SK-MEL-5 (cell line): ENCODE measurements around the gene FFAR3. TPM values are rescaled to one million over a fixed set of nuclear protein-coding genes. Genes with fewer than 3 reads are reported as not detected.
A peak's percentile ranks its signal among the peaks of the same experiment; 100 is the strongest.
"Not testable (repeated sequence)": the region's sequence is repeated elsewhere in the genome, so short reads cannot be mapped to it uniquely, and the experiment has no call there.

ENCODE experiments used
- DNase-seq: peaks from one replicate; pipeline ENCODE4 v3.0.0-alpha.2; 2016; ENCODE audit warnings: low read depth, low spot score
- in situ Hi-C: cut with HindIII; loops from 2 replicates; pipeline ENCODE4 v1.10.0; 2016; ENCODE audit warnings: low sequenced_read_pairs, high pct_unique_total_duplicates, low pct_unique_long_range_greater_than_20kb
- total RNA-seq: library from RNA; depleted of rRNA; stranded (reverse); fragments of >200 nt; shearing (Covaris generic); gene quantifications from 2 replicates; pipeline ENCODE4 v1.2.3, GENCODE V29; 2014

The FFAR3 gene
- total RNA-seq, 1 experiment from 2014 or later: not detected

DNA sequence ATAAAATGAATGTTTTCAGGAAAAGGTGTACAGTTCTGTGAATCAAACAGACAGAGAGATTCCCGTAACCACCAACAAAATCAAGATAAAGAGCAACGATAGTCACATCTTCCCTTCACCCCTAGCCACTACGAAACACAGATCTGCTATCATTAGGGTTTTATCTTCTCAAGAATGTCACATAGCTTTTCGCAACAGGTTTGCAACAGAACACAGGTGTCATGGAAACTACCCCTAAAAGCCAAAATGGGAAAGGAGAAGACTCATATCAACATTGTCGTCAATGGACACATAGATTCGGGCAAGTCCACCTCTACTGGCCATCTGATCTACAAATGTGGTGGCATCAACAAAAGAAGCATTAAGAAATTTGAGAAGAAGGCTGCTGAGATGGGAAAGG is 23.7 kb downstream of the FFAR3 start:
- no peak for DNase-seq
- in situ Hi-C loops: no loop called here

- in situ Hi-C loops: no loop called here
Measured at GRCh38 chr19:35383536-35383935, 25.3 kb downstream of the FFAR3 start.

DNA sequence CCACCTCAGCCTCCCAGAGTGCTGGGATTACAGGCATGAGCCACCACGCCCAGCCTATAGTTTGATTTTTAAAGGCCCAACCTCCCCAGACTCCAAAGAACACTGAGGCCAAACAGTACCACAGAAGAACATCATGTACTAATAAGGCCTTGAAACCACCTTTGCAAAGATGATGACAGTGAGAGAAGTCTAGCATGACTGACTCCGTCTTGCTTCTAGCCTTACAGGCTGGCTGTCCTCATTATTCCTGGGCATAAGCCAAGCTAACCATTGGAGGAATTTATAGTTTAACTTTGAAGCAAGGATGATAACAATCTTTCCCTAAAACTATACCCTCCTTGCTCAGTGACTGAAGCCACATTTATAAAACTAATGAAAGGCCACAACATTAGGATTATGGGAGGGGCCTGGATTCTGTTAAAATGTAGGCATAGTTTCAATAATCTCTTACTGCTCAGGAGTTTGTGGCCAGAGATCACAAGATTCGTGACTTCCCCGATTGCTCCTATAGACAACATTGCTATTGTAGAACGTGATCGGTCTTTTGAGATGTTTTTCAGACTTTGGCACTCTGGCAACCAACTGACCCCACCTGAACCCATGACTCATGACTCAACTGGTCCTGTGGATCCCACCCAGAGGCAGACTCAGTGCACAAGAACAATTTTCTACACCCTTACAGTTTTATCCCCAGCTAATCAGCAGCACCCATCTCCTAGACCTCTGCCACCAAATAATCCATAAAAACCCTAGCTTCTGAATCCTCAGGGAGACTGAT is 30.2 kb downstream of the FFAR3 start:
- DNase-seq: peak; percentile 98
- in situ Hi-C loops: no loop called here

More at GRCh38 chr19:35383536-35383935, 25.3 kb downstream of the FFAR3 start:
- DNase-seq: no peak

DNA sequence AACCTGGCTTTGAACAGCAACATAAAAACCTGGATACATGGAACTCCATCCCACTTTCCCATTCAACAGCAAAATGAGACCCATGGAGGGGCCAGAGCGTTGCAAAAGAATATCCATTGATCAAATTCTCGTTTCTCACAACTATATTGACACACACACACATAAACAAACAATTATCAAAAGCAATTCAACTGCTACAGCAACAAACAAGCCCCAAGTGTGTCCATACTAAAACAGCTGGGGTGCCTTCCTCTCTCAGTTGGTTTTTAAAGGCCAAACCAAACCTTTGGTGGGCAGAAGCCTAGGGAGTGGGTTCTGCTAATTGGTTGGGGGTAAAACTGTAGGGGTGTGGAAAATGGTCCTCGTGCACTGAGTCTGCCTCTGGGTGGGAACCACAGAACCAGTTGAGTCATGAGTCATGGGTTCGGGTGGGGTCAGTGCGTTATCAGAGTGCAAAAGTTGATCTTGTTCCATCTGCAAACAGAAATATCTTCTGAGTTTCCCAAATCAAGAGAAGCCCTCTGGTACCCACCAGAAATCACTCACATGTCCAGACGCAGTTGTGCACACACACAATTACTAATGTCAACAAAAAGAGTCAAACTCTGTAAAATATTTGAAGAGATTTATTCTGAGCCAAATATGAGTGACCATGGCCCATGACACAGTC is 31.1 kb downstream of the FFAR3 start:
- peak; percentile 77 for DNase-seq
- in situ Hi-C loops: no loop called here

GRCh38 chr19:35392742-35393715 is 34.8 kb downstream of the FFAR3 start:
- in situ Hi-C loops: no loop called here
- no peak for DNase-seq

DNA sequence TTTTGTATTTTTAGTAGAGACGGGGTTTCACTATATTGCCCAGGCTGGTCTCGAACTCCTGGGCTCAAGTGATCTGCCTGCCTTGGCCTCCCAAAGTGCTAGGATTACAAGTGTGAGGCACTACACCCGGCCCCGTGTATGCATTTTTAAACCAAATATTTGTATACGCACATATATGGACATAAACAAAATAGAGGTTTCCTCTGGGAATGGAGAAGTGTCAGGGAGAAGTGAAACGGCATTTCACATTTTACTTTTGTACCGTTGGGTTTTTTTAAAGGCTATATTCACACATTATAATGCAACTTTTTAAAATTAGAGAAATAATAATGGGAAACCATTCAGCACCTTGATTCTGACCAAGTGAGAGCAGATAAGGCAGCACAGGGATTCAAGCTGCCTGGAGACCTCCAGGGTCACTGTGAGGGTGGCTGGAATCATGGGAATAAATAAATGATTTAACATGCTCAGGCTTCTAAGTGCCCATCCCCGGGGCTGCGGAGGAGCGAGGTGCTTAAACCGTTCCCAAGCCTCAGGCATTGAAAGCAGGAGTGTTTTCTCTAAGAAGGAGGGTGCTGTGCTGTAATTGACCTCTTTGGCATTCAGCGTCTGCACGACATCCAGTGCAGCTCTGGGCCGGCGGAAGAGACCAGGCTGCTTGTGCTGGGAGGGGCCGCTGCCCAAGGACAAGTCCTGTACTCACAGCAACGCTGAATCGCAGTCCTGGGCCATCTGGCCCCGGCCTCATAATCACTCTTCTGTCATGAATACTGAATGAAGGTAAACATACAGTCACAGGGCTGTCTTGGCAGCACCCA is 37.3 kb downstream of the FFAR3 start:
- in situ Hi-C loops: no loop called here
- peak; percentile 98 for DNase-seq

DNA sequence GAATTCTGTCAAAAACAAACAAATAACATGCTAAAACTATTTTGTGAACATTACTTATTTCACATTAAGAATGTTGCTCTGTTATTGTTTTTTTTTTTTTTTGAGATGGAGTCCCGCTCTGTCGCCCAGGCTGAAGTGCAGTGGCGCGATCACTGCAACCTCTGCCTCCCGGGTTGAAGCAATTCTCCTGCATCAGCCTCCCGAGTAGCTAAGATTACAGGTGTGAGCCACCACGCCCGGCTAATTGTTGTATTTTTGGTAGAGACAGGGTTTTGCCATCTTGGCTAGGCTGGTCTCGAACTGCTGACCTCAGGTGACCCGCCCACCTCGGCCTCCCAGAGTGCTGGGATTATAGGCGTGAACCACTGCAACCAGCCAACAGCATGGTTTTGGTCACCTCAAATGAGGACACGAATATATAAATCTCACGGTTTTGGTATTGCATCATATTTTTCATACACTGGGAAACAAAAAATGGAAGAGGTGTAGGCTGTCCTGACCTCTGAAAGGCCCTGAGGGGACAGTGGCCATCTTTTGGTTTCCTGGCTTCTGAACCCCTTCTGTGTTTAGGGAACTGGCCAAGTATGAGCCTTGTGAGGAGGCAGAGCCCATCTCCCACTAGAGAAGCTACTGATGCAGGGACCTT is 38.1 kb downstream of the FFAR3 start:
- no peak for DNase-seq
- in situ Hi-C loops: no loop called here

- DNase-seq: no peak
- in situ Hi-C loops: no loop called here
Measured at GRCh38 chr19:35397064-35397463, 38.8 kb downstream of the FFAR3 start.

GRCh38 chr19:35398570-35398969 is 40.3 kb downstream of the FFAR3 start:
- in situ Hi-C loops: no loop called here
- no peak for DNase-seq

DNA sequence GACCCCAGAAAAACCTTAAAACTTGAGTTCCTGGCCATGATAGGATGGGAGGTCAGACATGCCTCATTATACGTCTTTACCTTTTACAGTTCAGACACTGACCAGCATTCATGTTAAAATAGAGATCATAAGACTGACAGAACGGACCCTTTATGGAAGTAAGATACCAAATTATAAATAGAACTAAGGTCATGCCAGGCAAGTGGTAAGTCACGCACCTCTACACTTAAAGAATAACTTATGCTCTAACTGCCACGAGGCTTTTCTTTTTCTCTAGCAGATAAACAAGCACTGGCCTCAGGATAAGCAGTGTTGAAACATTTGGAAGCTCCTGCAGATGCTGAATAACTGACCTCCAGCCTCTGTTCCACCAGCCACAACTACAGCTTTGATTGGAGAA is 41.0 kb downstream of the FFAR3 start:
- in situ Hi-C loops: no loop called here
- peak; percentile 97 for DNase-seq

DNA sequence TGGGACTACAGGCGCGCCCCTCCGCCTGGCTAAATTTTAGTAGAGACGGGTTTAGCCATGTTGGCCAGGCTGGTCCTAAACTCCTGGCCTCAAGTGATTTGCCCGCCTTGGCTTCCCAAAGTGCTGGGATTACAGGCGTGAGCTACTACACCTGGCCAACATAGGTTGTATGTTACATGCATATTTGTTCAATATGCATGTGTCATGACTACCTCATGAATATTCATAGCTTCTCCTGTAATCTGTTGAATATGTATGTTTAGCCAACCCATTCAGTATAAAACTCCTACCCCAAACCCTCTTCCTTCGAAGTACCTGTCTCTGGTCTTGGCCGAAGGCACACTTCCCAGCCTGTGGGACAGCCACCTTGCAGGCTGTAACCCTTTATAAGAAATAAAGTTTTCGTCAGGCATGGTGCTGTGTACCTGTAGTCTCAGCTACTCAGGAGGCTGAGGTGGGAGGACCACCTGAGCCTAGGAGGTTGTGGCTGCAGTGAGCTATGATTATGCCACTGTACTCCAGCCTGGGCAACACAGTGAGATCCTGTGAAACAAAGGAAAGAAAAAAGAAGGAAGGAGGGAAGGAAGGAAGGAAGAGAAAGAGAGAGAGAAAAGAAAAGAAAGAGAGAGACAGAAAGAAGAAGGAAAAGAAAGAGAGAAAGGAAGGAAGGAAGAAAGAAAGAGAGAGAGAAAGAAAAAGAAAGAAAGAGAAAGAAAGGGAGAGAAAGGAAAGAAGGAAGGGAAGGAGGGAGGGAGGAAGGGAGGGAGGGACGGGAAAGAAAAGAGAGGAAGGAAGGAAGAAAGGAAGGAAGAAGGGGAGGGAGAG is 41.9 kb downstream of the FFAR3 start:
- DNase-seq: no peak
- in situ Hi-C loops: no loop called here

GRCh38 chr19:35400773-35401100 is 42.5 kb downstream of the FFAR3 start:
- in situ Hi-C loops: no loop called here
- no peak for DNase-seq

- in situ Hi-C loops: not testable (repeated sequence)
Measured at GRCh38 chr19:35401416-35401815, 43.2 kb downstream of the FFAR3 start.

GRCh38 chr19:35403116-35403760 is 45.0 kb downstream of the FFAR3 start:
- in situ Hi-C loops: no loop called here
- no peak for DNase-seq

More at GRCh38 chr19:35401416-35401815, 43.2 kb downstream of the FFAR3 start:
- not testable (repeated sequence) for DNase-seq

- DNase-seq: no peak
- in situ Hi-C loops: no loop called here
Measured at GRCh38 chr19:35404879-35405622, 46.8 kb downstream of the FFAR3 start.
